ENCODE results near the gene ACTL6B. TPM values are rescaled to one million over a fixed set of nuclear protein-coding genes. Genes with fewer than 3 reads are reported as not detected.

Gene ACTL6B
- total and polyA plus RNA-seq, 2 of the 8 experiments (the other 6 are each of a cell fraction or from before 2014, with no cell fraction given), result 2.1 to 4.5 TPM

DNA sequence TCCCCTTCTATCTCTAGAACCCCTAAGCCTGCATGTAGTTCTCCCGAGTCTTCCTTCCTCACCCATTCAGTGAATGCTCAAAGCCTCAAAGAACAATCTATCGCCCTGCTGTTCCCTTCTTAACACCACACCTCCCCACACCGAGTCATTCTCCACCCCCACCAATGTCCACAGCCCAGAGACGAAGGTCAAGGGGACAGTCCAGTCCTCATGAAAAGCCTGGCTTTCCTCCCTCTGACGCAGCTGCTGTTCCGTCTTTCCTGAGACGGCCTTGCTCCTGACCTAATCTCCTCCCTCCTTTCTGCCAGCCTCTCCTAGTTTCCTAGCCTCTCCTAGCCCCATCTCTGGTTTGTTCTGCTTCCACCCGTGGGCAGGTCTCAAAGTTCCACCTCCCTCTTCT is 34.7 kb downstream of the ACTL6B start:
- H3K4ac ChIP-seq (replicated peaks; ENCODE audit: insufficient read length, low read depth, low read length), result no peak overlapping the region
- CTCF ChIA-PET (ENCODE audit: partially characterized antibody), result interaction anchor here (0.7 to 3.3 kb wide), 5 partner anchors 12 to 153 kb away, joined by 3 to 20 read pairs (median 6); partner anchors contain the start of genes FBXO24 and POP7
- H2BK20ac ChIP-seq (ENCODE audit: low read length), result no peak overlapping the region
- H3K14ac ChIP-seq (ENCODE audit: insufficient read length), result no peak overlapping the region
- no peak overlapping the region for H3K4me2 ChIP-seq (ENCODE audit: insufficient read depth in 1 of 2, low read depth in 2 of 2, low read length in 2 of 2)
- no peak overlapping the region for H3K27ac ChIP-seq (ENCODE audit: low read depth, low read length)
- H3K36me3 ChIP-seq (ENCODE audit: control insufficient read depth in 2 of 4, insufficient read depth in 4 of 4, low read length in 3 of 4), result no peaks in the 10 kb centered on the region
- no peaks in the 10 kb centered on the region for H3K79me1 ChIP-seq (ENCODE audit: low read depth, low read length)
- no peaks in the 10 kb centered on the region; the same call in 1 of the 2 replicates for H3K23me2 ChIP-seq (ENCODE audit: low read depth, low read length)
- H4K8ac ChIP-seq (ENCODE audit: extremely low read depth, insufficient read depth, low read length), result no peak overlapping the region
- H2BK12ac ChIP-seq (ENCODE audit: low read depth, low read length), result no peak overlapping the region
- no peak overlapping the region for H3K18ac ChIP-seq (ENCODE audit: extremely low read depth, low read length)
- no peak overlapping the region for H4K5ac ChIP-seq (ENCODE audit: insufficient read length, low read depth, low read length)
- no peak overlapping the region for H2AFZ ChIP-seq (ENCODE audit: low read length)
- H3K4me1 ChIP-seq (replicated peaks in 1 of 4; ENCODE audit: control insufficient read depth in 3 of 4, insufficient read depth in 4 of 4, low read length in 3 of 4), result peaks cover 0 to 5% (median 0%) of the 10 kb centered on the region in 4 experiments; a peak in 1 of 7 replicates
- FAIRE-seq (no peak), DNase-seq (ENCODE audit: low read depth in 1 of 2, low spot score in 2 of 2) (no peak)
- no peak overlapping the region for H3K9ac ChIP-seq (replicated peaks in 1 of 4; ENCODE audit: extremely low read depth in 1 of 4, low read depth in 3 of 4, low read length in 3 of 4)
- H3K27me3 ChIP-seq (replicated peaks in 1 of 4; ENCODE audit: control insufficient read depth in 3 of 4, extremely low read depth in 1 of 4, insufficient read depth in 3 of 4, low read length in 3 of 4), result peaks cover 0 to 5% (median 2%) of the 10 kb centered on the region in 4 experiments; a peak in 3 of 7 replicates
- 86% methylated on average over 8 of the region's 8 CpGs; no CpG with 5 or more reads in 1 of the 2 experiments for WGBS, 2 experiments (ENCODE audit: extremely low coverage in 1 of 2, insufficient coverage in 1 of 2, insufficient read length in 1 of 2, insufficient replicate concordance in 2 of 2, low coverage in 1 of 2, low lambda C conversion rate in 2 of 2, missing lambda C conversion rate in 1 of 2)
- H3K56ac ChIP-seq (replicated peaks; ENCODE audit: insufficient read length, low read depth, low read length), result no peak overlapping the region
- H3K23ac ChIP-seq (ENCODE audit: insufficient read length), result no peak overlapping the region
- H2BK120ac ChIP-seq (replicated peaks; ENCODE audit: low read depth, low read length), result no peak overlapping the region
- no peaks in the 10 kb centered on the region for H3K9me3 ChIP-seq (ENCODE audit: insufficient read depth in 2 of 2, low read depth in 1 of 2, low read length in 1 of 2)
- H3K79me2 ChIP-seq (ENCODE audit: control insufficient read depth in 1 of 2, insufficient read depth in 2 of 2, low read length in 2 of 2), result no peaks in the 10 kb centered on the region
- H2AK5ac ChIP-seq (ENCODE audit: low read depth, low read length), result no peak overlapping the region
- POLR2A ChIA-PET (ENCODE audit: partially characterized antibody), result interaction anchor here (2.2 kb wide), 1 partner anchor 8 kb away, joined by 9 read pairs; no protein-coding TSS in a partner anchor
- H4K91ac ChIP-seq (replicated peaks; ENCODE audit: insufficient read length, low read length), result no peak overlapping the region
- H3K4me3 ChIP-seq (ENCODE audit: extremely low read depth in 1 of 4, insufficient read depth in 2 of 4, low read depth in 3 of 4, low read length in 4 of 4), result no peak overlapping the region
- H4K20me1 ChIP-seq (replicated peaks in 1 of 2; ENCODE audit: control insufficient read depth in 1 of 2, insufficient read depth in 2 of 2, low read length in 2 of 2), result no peaks in the 10 kb centered on the region
- no peak overlapping the region for H2BK5ac ChIP-seq (ENCODE audit: low read depth, low read length)
- no peak overlapping the region for H2BK15ac ChIP-seq (ENCODE audit: low read length)
- TF ChIP-seq SIX5 (IDR thresholded peaks at IDR 0.05; ENCODE audit: low read depth, low read length) (no peak), TCF12 (IDR thresholded peaks at IDR 0.05; ENCODE audit: low read depth, low read length) (no peak), HDAC6 (IDR thresholded peaks at IDR 0.05; ENCODE audit: low read depth, low read length) (no peak), CREB1 (IDR thresholded peaks at IDR 0.05) (no peak), BRCA1 (IDR thresholded peaks at IDR 0.05; ENCODE audit: low read depth, low read length) (no peak), HDAC2 (IDR thresholded peaks at IDR 0.05; ENCODE audit: borderline replicate concordance in 1 of 2, low read depth in 2 of 2, low read length in 2 of 2) (no peak), KDM4A (IDR thresholded peaks at IDR 0.05; ENCODE audit: low read depth, low read length, severe bottlenecking) (no peak), RNF2 (IDR thresholded peaks at IDR 0.05; ENCODE audit: borderline replicate concordance, low read depth, low read length, missing control alignments, poor library complexity, severe bottlenecking) (no peak), RXRA (IDR thresholded peaks at IDR 0.05; ENCODE audit: insufficient read depth, low read depth, low read length) (no peak), SP2 (IDR thresholded peaks at IDR 0.05; ENCODE audit: low read length) (no peak), BACH1 (IDR thresholded peaks at IDR 0.05; ENCODE audit: low read length) (no peak)
- TF ChIP-seq, protein P1, sequence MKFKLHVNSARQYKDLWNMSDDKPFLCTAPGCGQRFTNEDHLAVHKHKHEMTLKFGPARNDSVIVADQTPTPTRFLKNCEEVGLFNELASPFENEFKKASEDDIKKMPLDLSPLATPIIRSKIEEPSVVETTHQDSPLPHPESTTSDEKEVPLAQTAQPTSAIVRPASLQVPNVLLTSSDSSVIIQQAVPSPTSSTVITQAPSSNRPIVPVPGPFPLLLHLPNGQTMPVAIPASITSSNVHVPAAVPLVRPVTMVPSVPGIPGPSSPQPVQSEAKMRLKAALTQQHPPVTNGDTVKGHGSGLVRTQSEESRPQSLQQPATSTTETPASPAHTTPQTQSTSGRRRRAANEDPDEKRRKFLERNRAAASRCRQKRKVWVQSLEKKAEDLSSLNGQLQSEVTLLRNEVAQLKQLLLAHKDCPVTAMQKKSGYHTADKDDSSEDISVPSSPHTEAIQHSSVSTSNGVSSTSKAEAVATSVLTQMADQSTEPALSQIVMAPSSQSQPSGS (IDR thresholded peaks at IDR 0.05; ENCODE audit: low read length), result no peak

Data from H1 (cell line).